ENCODE data around the gene ANKMY1.

GRCh38 chr2:240594511-240595380 lies 37.0 kb upstream of the ANKMY1 start:
- TF ChIP-seq CTCF (IDR thresholded peaks at IDR 0.05), result no peak
- TF ChIP-seq EZH2 (IDR thresholded peaks at IDR 0.05; ENCODE audit: borderline replicate concordance, insufficient read depth, low read depth, low read length, poor library complexity, severe bottlenecking), result no peak
